A673 (cell line): ENCODE results near the gene TRPM3.

ENCODE experiments used
- EZH2 ChIP-seq: fragments of 200-600 bp; sonication (generic); IDR thresholded peaks from 2 replicates; pipeline ENCODE4 v1.6.1; 2017; ENCODE audit warnings: borderline replicate concordance, low read depth, mild to moderate bottlenecking, mixed read lengths, antibody characterized with exemption, low read length; ENCODE audit not compliant: poor library complexity, severe bottlenecking
- TF ChIP-seq, protein P1 (sequence below): fragments of 300-800, 200-600 bp; sonication (generic); conservative IDR thresholded peaks from 2 replicates; pipeline ENCODE4 v1.5.1; 2017; ENCODE audit warnings: low read depth, mild to moderate bottlenecking, antibody characterized with exemption, low read length, moderate library complexity, mixed read lengths

DNA sequence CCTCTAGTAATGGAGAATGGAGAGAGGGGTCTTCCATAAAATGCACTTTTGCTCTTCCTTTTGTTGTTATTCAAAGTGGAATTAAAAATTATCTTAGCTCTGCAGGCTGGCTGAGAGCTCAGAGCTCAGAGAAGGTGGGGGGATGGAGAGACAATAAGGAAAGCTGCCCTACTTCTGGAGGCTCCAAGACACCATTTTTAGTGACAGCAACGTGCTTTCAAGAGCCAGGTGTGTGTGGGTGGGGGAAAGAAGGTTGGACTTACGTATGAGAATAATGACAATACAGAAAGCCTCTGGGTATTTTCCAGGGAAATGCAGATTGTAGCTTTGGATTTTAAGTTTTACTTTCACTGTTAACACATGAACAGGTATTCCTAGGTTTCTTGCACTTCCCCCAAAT lies 173.9 kb downstream of the TRPM3 start:
- TF ChIP-seq, protein P1, sequence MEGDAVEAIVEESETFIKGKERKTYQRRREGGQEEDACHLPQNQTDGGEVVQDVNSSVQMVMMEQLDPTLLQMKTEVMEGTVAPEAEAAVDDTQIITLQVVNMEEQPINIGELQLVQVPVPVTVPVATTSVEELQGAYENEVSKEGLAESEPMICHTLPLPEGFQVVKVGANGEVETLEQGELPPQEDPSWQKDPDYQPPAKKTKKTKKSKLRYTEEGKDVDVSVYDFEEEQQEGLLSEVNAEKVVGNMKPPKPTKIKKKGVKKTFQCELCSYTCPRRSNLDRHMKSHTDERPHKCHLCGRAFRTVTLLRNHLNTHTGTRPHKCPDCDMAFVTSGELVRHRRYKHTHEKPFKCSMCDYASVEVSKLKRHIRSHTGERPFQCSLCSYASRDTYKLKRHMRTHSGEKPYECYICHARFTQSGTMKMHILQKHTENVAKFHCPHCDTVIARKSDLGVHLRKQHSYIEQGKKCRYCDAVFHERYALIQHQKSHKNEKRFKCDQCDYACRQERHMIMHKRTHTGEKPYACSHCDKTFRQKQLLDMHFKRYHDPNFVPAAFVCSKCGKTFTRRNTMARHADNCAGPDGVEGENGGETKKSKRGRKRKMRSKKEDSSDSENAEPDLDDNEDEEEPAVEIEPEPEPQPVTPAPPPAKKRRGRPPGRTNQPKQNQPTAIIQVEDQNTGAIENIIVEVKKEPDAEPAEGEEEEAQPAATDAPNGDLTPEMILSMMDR = no peak
- no peak for TF ChIP-seq EZH2
